ENCODE results near the gene VPS26B. TPM values are rescaled to one million over a fixed set of nuclear protein-coding genes. Genes with fewer than 3 reads are reported as not detected.

Gene VPS26B
- total and polyA plus RNA-seq, 2 experiments from 2014 or later = 10.1 to 29.1 TPM

GRCh38 chr11:134277183-134278001 is 52.9 kb downstream of the VPS26B start:
- Histone ChIP-seq H2AFZ (peak overlapping the region; percentile 48; the same call in 1 of the 2 replicates), H3K4me2 (peak overlapping the region; percentile 93), H3K36me3 (ENCODE audit: insufficient read depth) (0 out of 2 replicates have a peak, but pooled peaks cover 7% of the 10 kb centered on the region), H4K20me1 (replicated peaks; ENCODE audit: insufficient read depth) (no peaks in the 10 kb centered on the region), H3K27ac (ENCODE audit: low read depth) (no peak overlapping the region), H3K9me2 (ENCODE audit: insufficient read depth) (no peaks in the 10 kb centered on the region), H3K4me3 (peak overlapping the region; percentile 90), H3K4me1 (ENCODE audit: insufficient read depth) (peaks cover 26% of the 10 kb centered on the region), H3K79me2 (replicated peaks; ENCODE audit: insufficient read depth) (peaks cover 51% of the 10 kb centered on the region), H3F3A (replicated peaks; ENCODE audit: low read depth) (peaks cover 3% of the 10 kb centered on the region; the same call in 1 of the 2 replicates), H3K27me3 (ENCODE audit: insufficient read depth) (no peaks in the 10 kb centered on the region)
- DNase-seq (ENCODE audit: low spot score) = peak; percentile 73
- peaks cover 18% of the 10 kb centered on the region for H3K27me3 Mint-ChIP-seq (ENCODE audit: insufficient read depth, low read depth, poor library complexity)
- peak overlapping the region; percentile 73 for H3K27ac Mint-ChIP-seq
- H3K4me3 Mint-ChIP-seq = peak overlapping the region; percentile 88
- peaks cover 45% of the 10 kb centered on the region for H3K36me3 Mint-ChIP-seq (ENCODE audit: low read depth)
- ATAC-seq = peak; percentile 8
- peaks cover 35% of the 10 kb centered on the region for H3K4me1 Mint-ChIP-seq
- H3K9me3 Mint-ChIP-seq = peaks cover 4% of the 10 kb centered on the region; the same call in 1 of the 3 replicates
- no peak for TF ChIP-seq JUNB (IDR thresholded peaks at IDR 0.05; ENCODE audit: unreplicated experiment)
- TF ChIP-seq, protein P1, sequence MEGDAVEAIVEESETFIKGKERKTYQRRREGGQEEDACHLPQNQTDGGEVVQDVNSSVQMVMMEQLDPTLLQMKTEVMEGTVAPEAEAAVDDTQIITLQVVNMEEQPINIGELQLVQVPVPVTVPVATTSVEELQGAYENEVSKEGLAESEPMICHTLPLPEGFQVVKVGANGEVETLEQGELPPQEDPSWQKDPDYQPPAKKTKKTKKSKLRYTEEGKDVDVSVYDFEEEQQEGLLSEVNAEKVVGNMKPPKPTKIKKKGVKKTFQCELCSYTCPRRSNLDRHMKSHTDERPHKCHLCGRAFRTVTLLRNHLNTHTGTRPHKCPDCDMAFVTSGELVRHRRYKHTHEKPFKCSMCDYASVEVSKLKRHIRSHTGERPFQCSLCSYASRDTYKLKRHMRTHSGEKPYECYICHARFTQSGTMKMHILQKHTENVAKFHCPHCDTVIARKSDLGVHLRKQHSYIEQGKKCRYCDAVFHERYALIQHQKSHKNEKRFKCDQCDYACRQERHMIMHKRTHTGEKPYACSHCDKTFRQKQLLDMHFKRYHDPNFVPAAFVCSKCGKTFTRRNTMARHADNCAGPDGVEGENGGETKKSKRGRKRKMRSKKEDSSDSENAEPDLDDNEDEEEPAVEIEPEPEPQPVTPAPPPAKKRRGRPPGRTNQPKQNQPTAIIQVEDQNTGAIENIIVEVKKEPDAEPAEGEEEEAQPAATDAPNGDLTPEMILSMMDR (conservative IDR thresholded peaks at IDR 0.05; ENCODE audit: low read depth in 2 of 2) = peak in 1 of 2 experiments; percentile 39; a peak in 3 of 4 replicates

GRCh38 chr11:134278356-134278755 is 53.9 kb downstream of the VPS26B start:
- Histone ChIP-seq H3K4me2 (peak overlapping the region; percentile 93; the same call in 1 of the 2 replicates), H2AFZ (no peak overlapping the region), H4K20me1 (replicated peaks; ENCODE audit: insufficient read depth) (no peaks in the 10 kb centered on the region)
- TF ChIP-seq ZNF331 (CRISPR knock-in tag; IDR thresholded peaks at IDR 0.05; ENCODE audit: low read depth) (no peak), JUNB (IDR thresholded peaks at IDR 0.05; ENCODE audit: unreplicated experiment) (no peak), NANOG (IDR thresholded peaks at IDR 0.05; ENCODE audit: borderline replicate concordance) (no peak), EZH2 (IDR thresholded peaks at IDR 0.05; ENCODE audit: low read depth, unreplicated experiment) (no peak), ZNF114 (CRISPR knock-in tag; IDR thresholded peaks at IDR 0.05) (no peak), EZH2phosphoT487 (IDR thresholded peaks at IDR 0.05; ENCODE audit: unreplicated experiment) (no peak), POLR2AphosphoS5 (IDR thresholded peaks at IDR 0.05; ENCODE audit: low read depth) (no peak), STAT1 (IDR thresholded peaks at IDR 0.05; ENCODE audit: unreplicated experiment) (no peak), CREB1 (CRISPR knock-in tag; IDR thresholded peaks at IDR 0.05; ENCODE audit: low read depth) (no peak)
- TF ChIP-seq, protein P2, sequence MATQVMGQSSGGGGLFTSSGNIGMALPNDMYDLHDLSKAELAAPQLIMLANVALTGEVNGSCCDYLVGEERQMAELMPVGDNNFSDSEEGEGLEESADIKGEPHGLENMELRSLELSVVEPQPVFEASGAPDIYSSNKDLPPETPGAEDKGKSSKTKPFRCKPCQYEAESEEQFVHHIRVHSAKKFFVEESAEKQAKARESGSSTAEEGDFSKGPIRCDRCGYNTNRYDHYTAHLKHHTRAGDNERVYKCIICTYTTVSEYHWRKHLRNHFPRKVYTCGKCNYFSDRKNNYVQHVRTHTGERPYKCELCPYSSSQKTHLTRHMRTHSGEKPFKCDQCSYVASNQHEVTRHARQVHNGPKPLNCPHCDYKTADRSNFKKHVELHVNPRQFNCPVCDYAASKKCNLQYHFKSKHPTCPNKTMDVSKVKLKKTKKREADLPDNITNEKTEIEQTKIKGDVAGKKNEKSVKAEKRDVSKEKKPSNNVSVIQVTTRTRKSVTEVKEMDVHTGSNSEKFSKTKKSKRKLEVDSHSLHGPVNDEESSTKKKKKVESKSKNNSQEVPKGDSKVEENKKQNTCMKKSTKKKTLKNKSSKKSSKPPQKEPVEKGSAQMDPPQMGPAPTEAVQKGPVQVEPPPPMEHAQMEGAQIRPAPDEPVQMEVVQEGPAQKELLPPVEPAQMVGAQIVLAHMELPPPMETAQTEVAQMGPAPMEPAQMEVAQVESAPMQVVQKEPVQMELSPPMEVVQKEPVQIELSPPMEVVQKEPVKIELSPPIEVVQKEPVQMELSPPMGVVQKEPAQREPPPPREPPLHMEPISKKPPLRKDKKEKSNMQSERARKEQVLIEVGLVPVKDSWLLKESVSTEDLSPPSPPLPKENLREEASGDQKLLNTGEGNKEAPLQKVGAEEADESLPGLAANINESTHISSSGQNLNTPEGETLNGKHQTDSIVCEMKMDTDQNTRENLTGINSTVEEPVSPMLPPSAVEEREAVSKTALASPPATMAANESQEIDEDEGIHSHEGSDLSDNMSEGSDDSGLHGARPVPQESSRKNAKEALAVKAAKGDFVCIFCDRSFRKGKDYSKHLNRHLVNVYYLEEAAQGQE (IDR thresholded peaks at IDR 0.05; ENCODE audit: unreplicated experiment) = no peak
- TF ChIP-seq, protein P1 (conservative IDR thresholded peaks at IDR 0.05; ENCODE audit: low read depth in 2 of 2) = no peak

More at GRCh38 chr11:134278356-134278755, 53.9 kb downstream of the VPS26B start:
- Histone ChIP-seq H3K27ac (ENCODE audit: low read depth) (no peak overlapping the region), H3K79me2 (replicated peaks; ENCODE audit: insufficient read depth) (peaks cover 50% of the 10 kb centered on the region), H3K27me3 (ENCODE audit: insufficient read depth) (no peaks in the 10 kb centered on the region), H3K36me3 (ENCODE audit: insufficient read depth) (0 out of 2 replicates have a peak, but pooled peaks cover 7% of the 10 kb centered on the region), H3K4me3 (no peak overlapping the region; the same call in 1 of the 2 replicates), H3K4me1 (ENCODE audit: insufficient read depth) (peaks cover 23% of the 10 kb centered on the region), H3K9me2 (ENCODE audit: insufficient read depth) (no peaks in the 10 kb centered on the region), H3F3A (replicated peaks; ENCODE audit: low read depth) (no peaks in the 10 kb centered on the region; the same call in 1 of the 2 replicates)
- ATAC-seq (no peak), DNase-seq (ENCODE audit: low spot score) (no peak)
- H3K27ac Mint-ChIP-seq = no peak overlapping the region
- peak overlapping the region; percentile 38; the same call in 1 of the 3 replicates for H3K4me3 Mint-ChIP-seq
- peaks cover 13% of the 10 kb centered on the region for H3K27me3 Mint-ChIP-seq (ENCODE audit: insufficient read depth, low read depth, poor library complexity)
- H3K9me3 Mint-ChIP-seq = peaks cover 4% of the 10 kb centered on the region; the same call in 1 of the 3 replicates
- H3K36me3 Mint-ChIP-seq (ENCODE audit: low read depth) = peaks cover 52% of the 10 kb centered on the region
- peaks cover 26% of the 10 kb centered on the region for H3K4me1 Mint-ChIP-seq
